NB4 (cell line): Measurements from ENCODE around the gene SPNS2.

ENCODE experiments used
- POLR2A ChIP-seq: IDR thresholded peaks from 2 replicates; pipeline ENCODE4 v1.6.1; 2011; ENCODE audit warnings: mild to moderate bottlenecking; ENCODE audit not compliant: insufficient read length; ENCODE audit errors: extremely low read depth
- TF ChIP-seq, protein P1 (sequence below): IDR thresholded peaks from one replicate; pipeline ENCODE4 v1.5.1; 2012; ENCODE audit warnings: low read depth, low read length
- TF ChIP-seq, protein P2 (sequence below): IDR thresholded peaks from 2 replicates; pipeline ENCODE4 v1.6.1; 2011; ENCODE audit warnings: low read depth, low read length

DNA sequence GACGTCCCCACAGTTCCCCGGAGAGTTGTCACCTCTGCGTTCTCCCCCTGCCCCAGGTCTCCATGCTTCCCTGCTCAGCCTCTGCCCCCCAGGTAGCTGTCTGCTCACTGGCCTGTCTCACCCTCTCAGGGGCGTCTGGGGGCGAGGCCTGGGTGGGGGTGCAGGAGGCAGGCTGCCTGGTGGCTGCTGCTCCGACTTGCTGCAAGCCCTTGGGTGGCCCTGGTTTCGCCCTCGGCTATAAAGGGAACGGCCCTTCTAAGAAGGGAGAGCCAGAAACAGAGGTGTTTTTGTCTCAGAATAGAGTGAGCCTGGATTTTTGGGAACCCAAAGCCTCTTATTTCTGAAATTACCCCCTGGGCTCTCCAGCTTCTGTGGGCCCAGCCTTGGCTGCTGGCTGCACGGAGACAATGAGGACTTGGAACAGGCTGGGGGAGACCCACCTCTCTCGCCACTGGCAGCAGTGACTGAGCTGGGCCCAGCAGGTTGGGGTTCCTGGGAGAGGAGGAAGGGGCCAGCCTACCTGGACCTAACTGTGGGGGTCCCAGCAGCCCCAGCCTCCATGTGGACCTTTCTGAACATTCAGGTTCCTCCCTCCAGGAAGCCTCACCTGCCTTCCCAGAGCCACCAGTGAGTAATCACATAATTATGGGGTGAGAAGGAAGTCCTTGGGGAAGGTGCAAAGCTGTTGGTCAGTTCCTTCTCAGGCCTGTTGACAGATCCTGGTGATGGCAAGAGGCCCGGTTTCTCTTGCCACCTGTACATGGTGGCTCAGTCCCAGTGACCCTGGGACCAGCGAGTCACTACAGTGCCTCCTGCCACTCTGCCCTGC is 15.5 kb upstream of the SPNS2 start:
- TF ChIP-seq, protein P1, sequence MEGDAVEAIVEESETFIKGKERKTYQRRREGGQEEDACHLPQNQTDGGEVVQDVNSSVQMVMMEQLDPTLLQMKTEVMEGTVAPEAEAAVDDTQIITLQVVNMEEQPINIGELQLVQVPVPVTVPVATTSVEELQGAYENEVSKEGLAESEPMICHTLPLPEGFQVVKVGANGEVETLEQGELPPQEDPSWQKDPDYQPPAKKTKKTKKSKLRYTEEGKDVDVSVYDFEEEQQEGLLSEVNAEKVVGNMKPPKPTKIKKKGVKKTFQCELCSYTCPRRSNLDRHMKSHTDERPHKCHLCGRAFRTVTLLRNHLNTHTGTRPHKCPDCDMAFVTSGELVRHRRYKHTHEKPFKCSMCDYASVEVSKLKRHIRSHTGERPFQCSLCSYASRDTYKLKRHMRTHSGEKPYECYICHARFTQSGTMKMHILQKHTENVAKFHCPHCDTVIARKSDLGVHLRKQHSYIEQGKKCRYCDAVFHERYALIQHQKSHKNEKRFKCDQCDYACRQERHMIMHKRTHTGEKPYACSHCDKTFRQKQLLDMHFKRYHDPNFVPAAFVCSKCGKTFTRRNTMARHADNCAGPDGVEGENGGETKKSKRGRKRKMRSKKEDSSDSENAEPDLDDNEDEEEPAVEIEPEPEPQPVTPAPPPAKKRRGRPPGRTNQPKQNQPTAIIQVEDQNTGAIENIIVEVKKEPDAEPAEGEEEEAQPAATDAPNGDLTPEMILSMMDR = no peak
- TF ChIP-seq, protein P2, sequence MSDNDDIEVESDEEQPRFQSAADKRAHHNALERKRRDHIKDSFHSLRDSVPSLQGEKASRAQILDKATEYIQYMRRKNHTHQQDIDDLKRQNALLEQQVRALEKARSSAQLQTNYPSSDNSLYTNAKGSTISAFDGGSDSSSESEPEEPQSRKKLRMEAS = no peak
- no peak for TF ChIP-seq POLR2A
